HG03520 (cell line): ENCODE data around the gene FNDC8.
A peak's percentile ranks its signal among the peaks of the same experiment; 100 is the strongest.
"Not testable (repeated sequence)": the region's sequence is repeated elsewhere in the genome, so short reads cannot be mapped to it uniquely, and the experiment has no call there.

Source experiments
- ATAC-seq: cut with Tn5 transposase; IDR thresholded peaks from one replicate; pipeline ENCODE4 v1.9.1; 2021; ENCODE audit warnings: mild to moderate bottlenecking, moderate library complexity; ENCODE audit not compliant: unreplicated experiment

The FNDC8 gene

DNA sequence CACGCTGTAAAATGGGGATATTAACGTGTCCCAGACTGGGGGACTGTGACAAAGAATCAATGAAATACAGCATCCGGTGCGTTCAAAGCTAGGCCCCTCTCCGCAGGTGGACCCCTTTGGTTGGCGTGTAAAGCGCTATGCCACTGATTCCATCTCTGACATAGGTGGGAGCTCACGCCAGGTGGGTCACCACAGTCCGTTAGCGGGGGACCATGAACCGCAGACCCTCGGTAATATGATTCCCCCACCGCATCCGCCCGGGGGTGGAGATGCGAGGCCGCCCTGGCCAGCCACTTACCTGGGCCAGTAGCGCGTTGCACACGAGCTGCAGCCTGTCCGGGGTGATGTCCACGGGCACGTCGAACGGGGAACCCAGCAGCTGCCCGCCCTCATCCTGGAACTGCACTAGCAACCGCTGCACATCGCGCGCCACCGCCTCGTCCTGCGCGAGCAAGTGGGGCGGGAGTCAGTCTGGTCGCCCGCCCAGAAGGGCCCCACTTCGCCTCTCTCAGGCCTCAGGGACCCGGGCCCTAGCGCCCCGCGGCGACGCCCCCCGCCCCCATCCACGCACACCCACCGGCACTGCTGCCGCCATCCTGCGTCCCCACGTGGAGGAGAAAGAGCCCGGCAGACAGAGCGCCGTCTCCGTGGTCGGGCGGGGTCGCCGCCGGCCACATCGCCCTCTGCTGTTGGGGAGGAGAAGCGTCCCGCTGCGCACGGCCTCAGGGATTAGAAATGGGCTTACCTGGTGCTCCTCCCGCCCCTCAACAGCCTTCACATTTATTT is 20.5 kb downstream of the FNDC8 start, which contains the start of gene NLE1:
TSS of gene NLE1 (minus strand) at position 623 of the 786 bp plus-strand sequence. CDS start at position 595, 28 bp downstream.
- ATAC-seq = peak; percentile 73

DNA sequence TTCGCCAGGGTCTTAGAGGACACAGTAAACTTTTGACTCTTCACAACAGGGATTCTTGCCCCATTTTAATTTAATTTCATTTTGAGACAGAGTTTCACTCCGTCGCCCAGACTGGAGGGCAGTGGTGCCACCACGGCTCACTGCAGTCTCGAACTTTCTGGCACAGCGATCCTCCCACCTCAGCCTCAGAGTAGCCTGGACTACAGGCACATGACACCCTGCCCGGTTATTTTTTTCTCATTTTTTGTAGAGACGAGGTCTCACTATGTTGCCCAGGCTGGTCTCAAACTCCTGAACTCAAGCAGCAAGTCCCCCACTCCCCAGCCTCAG is 21.0 kb downstream of the FNDC8 start:
- ATAC-seq = no peak

DNA sequence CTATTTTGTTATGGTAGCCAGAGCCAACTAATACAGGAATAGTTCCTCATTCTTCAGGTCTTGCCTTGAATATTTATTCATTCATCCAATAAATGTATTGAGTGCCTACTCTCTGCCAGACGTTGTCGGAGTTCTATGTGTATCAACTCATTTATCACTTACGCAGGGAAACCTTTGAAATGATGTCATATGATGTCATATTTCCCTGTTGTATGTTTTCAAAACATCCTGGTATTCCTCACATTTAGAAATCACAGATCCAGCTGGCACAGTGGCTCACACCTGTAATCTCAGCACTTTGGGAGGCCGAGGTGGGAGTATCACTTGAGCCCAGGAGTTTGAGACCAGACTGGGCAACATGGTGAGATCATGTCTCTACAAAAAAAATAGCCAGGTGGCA is 23.4 kb downstream of the FNDC8 start:
- ATAC-seq = no peak

DNA sequence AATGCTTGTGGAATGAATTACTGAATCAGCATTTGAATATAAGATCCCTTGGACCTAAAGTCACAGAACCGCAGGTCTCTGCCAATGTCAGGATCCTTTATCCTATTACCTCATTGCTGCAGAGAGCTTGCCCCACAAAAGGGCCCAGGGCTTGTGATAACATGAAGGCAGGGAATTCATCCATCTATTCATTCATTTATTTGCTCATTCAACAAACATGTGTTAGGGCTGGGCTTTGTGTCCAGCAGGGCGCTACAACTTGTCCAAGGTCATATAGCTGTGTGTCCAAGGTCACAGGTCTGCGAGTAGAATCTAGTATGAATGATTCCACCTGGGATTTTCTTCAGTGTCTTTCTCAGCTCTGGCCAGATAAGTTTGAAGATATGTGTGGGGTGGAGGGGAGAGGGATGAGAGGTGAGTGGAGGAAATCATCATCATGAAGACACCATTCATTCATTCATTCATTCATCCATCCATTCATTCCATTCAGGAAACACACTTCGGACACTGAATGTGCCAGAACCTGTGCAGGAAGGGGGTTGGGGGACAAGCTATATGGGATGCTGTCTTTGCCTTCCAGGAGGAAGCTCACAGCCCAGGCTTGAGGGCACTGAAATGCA is 24.9 kb downstream of the FNDC8 start:
- ATAC-seq = no peak

DNA sequence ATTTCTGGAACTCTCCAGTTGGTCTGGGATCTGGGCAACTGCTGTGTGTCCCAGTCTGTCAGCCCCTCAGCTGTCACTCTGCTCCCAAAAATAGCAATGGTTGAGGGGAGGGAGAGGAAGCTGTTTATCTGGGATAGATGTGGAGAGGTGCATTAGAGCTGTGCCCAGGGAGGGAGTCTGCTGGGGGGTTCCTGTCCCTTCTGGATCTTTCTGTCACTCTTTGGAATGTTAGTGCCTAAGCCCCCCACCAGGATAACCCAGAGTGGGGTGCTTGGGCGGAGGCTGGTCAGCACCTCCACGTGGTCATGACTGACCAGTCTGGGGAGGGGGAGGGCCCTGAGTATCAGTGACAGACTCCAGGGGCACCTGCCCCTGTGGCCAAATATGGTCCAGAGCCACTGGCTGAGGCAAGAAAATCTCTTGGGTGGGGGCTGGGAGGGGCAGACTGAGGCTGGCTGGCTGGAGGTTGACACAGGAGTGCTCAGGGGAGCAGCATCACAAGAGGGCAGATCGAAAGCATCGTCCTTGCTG is 26.0 kb downstream of the FNDC8 start, which contains the start of gene UNC45B:
TSS of gene UNC45B (plus strand) at position 443 of the 531 bp plus-strand sequence. CDS start 447 bp downstream, outside the sequence.
- no peak for ATAC-seq

DNA sequence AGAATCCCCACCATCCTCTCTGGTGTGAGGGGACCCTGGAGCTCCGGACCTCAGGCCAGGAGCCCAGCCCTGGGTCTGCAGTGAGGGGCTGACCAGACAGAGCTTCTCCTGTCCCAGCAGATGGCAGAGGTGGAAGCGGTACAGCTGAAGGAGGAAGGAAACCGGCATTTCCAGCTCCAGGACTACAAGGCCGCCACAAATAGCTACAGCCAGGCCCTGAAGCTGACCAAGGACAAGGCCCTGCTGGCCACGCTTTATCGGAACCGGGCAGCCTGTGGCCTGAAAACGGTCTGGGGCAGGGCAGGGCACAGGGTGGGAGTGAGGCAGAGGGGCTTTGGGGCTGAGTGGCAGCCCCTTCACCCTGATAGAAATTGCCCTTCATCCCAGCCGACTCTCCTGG is 26.7 kb downstream of the FNDC8 start:
- no peak for ATAC-seq

DNA sequence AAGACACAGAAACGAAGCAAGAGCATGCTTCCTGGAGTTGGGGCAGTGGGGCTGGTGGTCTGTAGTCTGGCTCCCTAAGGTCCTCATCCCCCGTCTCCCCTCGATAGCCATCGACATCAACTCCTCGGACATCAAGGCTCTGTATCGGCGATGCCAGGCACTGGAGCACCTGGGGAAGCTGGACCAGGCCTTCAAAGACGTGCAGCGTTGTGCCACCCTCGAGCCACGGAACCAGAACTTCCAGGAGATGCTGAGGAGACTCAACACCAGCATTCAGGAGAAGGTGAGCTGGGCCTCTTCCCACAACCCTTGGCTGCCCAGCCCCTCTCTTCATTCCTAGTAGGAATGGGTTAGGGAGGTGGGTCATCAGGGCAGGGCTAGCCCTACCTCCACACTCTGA is 28.5 kb downstream of the FNDC8 start:
- ATAC-seq = no peak

DNA sequence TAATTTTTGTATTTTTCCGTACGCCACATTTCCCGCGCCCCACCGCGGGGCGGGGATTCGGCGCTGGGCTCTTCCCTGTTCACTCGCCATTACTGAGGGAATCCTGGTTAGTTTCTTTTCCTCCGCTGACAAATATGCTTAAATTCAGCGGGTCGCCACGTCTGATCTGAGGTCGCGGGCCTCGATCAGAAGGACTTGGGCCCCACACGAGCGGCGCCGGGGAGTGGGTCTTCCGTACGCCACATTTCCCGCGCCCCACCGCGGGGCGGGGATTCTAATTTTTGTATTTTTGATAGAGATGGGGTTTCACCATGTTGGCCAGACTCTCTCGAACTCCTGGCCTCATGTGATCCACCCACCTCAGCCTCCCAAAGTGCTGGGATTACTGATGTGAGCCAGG is 29.7 kb downstream of the FNDC8 start:
- not testable (repeated sequence) for ATAC-seq

DNA sequence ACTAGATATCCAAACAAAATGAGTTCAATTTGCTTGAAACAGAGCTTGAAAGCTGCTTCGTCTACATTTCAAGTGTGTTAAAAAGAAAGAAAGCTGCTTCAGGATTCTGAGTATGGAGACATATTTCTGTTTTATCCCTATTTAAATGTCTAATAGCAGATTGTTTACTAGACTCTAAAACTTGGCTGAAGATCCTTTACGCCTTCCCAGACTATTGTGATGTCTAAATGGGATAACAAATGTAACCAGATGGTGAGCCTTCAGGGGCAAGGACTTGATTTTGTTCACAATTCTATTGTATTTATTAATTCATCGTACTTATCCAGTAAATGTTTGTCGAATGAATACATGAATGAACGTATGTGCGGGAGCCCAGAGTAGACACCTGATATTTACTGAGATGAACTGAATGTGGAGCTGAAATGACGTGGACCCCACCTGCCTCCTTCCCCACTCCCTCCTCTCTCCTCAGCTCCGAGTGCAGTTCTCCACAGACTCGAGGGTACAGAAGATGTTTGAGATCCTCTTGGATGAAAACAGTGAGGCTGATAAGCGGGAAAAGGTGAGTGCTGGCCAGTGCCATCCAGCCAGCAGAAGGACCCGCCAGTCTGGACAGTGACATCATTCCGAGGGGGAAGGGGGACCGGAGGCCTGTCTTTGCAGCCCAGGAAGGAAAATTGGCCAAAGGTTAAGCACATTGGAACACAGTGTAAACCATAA is 31.2 kb downstream of the FNDC8 start:
- ATAC-seq = no peak

DNA sequence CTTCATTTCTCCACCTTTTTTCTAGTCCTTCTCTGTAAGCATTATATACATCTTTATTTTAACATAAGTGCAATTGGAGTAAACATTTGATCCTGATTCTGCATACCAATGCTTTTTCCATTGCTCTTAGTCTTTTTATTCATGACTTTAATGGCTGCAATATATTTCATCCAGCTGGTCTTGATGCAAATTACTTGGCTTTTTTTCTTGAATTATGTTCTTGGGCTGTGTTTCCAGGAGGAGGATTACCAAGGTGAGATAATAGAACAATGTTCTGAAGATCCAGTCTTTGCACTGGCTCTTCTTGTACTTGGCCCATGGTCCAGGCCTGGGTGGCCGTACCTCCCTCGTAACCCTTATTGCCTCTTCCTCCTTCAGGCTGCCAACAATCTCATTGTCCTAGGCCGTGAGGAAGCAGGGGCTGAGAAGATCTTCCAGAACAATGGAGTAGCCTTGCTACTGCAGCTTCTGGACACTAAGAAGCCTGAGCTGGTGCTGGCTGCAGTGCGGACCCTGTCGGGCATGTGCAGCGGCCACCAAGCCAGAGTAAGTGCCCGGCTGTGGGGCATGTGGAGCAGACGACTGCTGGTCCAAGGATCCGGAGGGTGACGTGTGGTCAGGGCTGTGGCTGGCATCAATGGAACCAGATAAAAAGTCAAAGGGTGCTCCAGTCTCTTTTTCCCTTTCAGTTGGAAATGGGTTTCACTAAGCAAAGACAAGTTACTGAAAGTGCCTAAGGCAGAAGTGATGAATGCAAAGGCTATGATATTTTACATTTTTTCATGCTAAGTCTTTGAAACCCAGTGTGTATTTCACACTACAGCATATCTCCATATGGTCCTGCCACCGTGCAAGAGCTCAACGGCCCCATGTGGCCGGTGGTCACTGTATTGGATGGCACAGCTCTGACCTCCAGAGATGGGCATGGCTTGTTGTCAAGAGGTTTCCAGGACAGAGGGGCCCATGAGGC is 33.1 kb downstream of the FNDC8 start:
- no peak for ATAC-seq

DNA sequence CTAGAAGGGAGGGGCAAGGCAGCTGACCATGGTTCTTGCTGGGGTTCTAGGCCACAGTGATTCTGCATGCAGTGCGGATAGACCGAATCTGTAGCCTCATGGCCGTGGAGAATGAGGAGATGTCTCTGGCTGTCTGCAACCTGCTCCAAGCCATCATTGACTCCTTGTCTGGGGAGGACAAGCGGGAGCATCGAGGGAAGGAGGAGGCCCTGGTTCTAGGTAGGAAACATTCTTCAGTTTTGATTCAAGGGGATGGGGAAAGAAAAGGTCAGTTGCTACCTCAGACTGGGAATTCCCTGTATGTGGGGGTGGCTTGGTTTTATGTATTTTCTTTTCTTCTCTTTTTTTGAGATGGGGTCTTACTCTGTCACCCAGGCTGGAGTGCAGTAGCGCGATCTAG is 33.8 kb downstream of the FNDC8 start:
- ATAC-seq = no peak

DNA sequence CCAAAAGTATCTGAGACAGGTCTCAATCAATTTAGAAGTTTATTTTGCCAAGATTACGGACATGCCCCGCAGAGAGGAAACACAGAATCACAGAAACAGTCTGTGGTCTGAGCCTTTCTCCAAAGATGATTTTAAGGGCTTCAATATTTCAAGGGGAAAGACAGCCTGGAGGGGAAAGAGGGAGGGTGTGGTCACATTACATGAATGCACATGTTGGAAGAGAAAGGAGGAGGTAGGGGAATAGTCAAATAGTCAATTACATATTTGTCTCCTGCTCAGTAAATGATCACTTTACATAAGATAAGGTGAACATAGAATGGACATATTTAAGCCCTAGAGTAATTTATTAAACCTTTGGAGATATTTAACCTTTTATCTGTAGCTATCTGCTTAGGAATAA is 38.5 kb downstream of the FNDC8 start:
- no peak for ATAC-seq

DNA sequence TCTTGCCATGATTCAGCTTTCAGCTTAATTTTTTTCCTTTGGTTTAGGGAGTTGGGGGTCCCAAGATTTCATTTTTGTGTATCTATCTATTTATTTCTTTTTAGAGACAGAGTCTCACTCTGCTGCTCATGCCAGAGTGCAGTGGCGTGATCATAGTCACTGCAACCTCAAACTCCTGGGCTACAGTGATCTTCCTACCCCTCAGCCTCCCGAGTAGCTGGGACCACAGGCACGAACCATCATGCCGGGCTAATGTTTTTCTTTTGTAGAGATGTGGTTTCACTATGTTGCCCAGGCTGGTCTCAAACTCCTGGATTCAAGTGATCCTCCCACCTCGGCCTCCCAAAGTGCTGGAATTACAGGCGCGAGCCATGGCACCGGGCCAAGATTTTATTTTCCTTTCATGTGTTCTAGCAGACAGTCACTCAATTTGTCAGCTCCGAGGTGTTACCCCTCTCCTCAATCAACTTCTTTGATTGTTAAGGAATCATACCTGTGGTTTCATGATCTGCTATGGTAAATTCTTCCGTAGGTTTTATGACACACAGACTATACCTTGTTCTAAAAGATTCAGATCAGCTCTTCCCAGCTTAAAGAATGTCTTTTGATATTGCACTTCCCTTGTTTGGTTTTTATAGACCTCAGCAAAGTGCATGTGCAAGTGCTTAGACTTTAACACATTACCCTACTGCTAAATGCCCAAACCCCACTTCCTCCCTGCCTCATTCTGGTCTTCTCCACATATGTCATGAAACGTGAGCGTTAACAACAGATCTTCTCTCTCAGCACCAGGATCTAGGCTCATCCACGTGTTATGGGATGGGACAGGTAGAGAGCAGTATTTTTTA is 39.2 kb downstream of the FNDC8 start:
- no peak for ATAC-seq

DNA sequence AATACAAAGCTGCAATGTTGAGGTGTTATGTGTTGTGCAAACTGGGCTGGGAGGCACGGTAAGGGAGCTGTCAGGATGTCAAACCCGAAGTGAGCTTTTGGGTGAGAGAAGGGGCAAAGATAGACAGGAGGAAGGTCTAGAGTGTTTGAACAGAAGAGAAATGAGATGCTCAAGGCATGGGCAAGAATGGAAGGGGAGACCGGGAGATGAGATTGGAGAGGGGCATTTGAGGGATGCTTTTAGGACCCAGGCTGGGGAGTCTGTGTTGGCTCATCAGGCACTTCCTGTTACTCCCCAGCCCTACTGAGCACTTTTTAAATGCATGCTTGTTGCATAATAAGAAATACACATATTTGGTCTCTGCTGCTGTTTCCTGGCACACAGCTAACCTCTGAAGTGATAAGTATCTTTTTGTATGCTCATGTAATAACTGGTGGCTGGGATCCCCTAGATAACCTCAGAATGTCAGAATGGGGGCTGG is 39.9 kb downstream of the FNDC8 start:
- no peak for ATAC-seq

DNA sequence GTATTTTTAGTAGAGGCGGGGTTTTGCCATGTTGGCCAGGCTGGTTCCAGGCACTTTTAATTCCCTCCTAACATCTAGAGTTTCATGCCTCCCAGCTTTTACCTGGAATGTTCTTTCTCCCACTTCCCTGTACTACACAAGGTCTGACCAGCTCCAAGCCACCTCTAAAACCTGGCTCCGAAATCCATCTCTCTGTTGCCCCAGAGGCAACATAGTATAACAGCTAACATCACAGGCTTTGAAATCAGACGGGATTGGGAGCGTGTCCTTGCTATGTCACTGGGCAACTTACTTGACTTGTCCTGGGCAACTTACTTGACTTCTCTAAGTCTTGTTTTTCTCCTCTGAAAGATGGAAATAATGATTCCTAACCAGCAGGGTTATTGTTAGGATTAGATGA is 41.3 kb downstream of the FNDC8 start:
- no peak for ATAC-seq

DNA sequence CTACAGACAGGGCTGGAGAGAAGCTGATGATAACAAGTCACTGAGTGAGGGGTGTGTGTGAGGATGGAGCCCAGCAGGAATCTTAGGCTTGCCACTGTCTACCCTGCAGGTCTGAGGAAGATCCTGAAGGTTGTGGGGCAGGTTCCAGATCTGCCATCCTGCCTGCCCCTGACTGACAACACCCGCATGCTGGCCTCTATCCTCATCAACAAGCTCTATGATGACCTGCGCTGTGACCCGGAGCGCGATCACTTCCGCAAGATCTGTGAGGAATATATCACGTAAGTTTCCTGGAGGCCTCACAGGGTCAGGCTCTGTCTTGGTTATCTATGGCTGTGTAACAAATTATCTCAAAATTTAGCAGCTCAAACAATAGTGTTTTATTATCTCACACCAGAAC is 42.5 kb downstream of the FNDC8 start:
- ATAC-seq = no peak

DNA sequence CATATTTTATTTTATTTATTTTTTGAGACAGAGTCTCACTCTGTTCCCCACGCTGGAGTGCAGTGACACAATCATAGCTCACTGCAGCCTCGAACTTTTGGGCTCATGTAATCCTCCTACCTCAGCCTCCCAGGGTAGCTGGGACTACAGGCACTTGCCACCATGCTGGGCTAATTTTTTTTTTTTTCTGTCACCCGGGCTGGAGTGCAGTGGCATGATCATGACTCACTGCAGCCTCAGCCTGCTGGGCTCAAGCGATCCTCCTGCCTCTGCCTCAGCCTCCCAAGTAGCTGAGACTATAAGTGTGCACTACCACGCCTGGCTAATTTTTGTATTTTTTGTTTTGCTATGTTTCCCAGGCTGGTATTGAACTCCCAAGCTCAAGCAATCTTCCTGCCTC is 43.3 kb downstream of the FNDC8 start:
- no peak for ATAC-seq

DNA sequence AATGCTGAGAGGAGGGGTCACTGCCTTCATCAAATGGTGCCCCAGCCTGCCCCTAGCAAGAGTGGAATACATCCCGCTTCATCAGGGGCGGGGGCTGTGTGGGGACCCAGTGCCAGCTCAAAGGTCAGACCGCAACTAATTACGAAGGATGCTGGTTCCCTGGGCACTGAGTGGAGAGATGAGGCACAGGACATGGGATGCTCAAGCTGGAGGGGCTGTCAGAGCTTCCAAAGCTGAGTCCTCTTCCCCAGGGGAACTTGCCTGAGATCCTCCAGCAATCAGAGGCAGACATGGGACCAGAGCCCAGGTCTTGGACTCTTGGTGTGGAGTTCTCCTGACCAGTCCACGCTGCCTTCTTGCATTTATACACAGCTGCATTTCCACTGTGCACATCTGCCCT is 45.1 kb downstream of the FNDC8 start:
- ATAC-seq = no peak

DNA sequence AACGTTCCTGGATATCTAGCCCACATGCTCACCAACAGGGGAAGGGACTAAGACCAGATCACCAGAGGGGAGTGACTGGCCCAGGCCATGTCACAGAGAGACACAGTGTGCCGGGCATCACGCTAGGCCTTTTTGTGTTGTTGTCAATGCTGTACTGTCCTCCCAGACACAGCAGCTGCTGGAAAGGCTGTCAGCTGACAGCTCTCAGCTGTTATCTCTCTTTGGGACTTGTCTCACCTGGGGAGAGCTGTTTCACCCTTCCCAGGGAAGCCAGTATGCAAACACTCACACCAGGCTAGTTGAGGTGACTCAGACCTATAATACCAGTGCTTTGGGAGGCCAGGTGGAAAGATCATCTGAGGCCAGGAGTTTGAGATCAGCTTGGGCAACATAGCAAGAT is 45.6 kb downstream of the FNDC8 start:
- no peak for ATAC-seq
